SKM-1 (cell line): ENCODE data around the gene PCBD2.
"Not testable (repeated sequence)": the region's sequence is repeated elsewhere in the genome, so short reads cannot be mapped to it uniquely, and the experiment has no call there.

Experiments
- DNase-seq: peaks from one replicate; lab custom pipeline; 2025; ENCODE audit not compliant: unreplicated experiment; lab: John Stamatoyannopoulos, UW

PCBD2 gene

DNA sequence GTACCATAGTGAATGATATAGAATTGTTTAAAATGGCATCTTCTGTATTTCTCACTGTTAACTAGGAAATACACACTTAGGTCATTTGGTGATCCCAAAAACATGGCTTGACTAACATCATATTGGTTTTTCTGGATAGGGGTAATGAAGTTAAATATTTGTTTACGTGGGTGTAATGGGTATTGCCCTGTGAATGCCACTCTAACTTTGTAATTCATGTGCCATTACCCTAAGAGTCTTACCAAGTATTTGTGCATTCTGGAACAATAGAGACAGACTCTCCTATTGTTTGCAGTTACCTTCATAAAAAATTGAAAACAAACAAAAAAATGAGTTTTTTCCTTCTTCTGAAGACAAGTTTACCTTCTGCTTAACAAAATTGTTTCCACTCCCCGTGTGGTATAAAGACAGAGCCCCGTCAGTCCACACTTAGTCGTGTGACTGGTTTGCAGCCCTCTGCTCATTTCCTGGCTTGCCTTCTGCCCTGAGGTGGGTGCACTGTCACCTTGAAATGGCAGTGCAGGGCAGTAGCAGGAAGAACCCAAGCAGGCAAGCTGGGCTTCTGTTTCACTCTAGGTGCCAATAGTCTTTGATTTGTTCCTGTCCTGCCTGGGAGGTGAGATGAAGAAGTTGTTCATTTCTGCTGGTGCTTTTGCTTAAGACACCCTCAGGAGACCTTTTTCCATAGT, 53.1 kb downstream of the PCBD2 start:
- DNase-seq = no peak

DNA sequence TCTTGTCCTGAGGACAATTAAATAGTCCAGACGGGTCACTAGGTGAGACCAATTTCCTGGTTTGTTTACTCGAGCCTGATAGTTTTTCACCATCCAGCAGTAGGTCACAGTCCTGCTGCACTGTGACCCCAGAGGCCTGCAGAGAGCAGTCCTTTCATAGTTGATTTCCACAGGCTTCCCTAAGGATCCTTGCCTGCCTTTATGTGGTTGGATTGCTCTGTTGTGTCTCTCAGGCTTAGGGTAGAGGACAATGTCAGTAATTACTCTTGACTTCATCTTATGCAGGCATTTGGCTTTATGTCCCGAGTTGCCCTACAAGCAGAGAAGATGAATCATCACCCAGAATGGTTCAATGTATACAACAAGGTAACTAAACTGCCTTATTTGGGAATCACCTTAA, 53.8 kb downstream of the PCBD2 start:
- DNase-seq = no peak

DNA sequence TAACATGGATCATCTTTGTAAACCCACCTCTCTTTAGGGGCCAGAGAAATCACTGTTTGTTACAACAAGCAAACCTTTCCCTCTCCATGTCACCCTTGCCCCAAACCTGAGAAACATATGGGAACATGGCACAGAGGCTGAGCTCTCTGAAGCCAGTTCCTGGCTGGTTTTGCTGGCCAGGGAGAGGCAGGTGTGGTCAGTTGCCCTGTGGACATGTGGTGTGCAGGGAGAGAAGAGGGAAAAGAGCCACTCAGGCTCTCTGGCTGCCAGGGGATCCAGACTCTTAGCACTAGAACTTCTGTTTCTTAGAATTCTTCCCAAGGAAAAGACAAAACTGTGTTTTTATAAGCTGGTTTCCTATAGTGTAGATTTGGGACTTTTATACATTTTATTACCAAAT, 58.2 kb downstream of the PCBD2 start:
- no peak for DNase-seq

DNA sequence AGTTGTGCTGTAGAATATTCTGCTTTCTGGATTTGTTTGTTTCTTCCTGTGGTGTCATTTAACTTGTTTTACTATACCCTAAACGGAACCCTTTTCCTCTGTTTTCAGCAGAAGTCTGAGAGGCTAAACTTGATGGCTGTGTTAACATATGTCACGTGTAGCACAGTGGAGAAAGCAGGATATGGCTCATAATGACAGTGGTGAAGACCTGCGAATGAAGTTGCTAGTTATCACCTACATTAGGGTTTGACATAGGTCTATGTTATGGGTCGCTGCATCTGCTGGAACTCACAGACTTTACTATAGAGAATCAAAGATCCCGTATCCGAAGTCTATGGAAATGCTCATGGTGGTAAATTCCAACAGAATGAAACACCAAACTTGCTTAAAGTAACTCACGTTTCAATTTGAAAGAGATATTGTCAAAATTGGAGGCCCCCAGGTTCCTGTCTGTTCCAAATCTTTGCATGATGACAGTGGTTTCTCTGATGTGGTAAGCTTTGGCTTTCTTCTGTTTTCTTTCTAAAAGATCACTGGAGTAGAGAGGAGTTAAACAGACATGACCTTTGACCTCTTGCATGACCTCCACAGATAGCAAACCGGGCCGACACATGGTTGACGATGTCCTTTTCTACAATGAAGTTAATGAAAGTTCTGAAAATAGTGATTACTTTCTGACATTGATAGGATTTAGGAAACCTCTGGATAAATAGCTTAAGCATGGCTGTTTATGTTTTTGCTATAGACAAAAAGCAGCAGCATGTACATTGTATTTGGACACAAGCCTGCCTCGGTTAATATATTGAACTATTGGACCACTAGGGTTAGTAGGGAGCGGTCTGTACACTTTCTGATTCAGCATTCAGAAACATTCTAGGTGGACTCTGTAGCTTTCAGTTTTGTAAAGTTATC, 59.7 kb downstream of the PCBD2 start:
- no peak for DNase-seq

DNA sequence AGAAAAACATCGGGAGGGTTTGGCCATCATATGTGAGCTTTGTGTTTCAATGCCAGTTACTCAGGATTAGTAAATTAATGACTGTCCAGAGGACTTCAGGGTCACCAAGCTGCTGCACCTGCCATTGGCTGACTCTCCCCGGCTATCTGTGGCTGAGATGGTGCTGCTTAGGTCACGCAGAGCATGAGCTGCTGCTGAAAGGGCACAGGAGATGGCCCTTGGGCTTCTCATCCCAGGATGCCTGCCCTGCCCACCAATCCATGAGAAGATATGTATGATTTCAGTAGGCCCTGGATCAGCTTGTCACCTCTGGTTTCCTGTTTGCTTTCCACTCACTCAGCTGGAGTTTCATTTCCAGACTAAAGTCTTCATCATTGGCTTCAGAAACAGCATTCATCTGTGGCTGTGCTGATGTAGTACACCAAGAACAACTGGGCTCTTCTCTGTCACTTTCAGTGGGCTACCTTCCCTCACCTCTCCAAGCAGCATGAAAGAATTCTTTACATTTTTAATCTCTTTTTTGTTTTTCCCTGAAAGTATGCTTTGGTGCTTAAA, 60.4 kb downstream of the PCBD2 start:
- DNase-seq = no peak

DNA sequence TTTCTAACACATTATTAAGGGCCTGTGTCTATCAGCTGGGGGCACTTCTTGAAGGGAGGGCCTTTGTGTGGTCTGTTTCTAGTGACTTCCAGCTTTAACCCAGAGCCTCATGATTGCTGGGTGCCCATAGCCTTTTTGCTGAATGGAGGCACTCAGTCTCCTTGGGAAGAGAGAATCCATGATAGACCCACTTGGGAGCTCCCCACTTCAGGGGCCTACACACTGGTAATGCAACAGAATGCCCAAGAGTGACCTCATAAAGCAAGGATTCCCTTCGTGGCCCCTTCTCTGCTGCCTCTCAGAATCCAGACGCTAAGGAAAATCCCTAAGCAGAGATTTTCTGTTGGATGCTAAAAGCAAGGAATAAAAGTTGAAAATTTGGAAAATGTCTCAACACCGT, 62.7 kb downstream of the PCBD2 start, which contains the start of gene CATSPER3:
Gene CATSPER3 (plus strand): TSS at position 301 of the 400 bp plus-strand sequence. CDS start 85 bp downstream, at position 386.
- no peak for DNase-seq

DNA sequence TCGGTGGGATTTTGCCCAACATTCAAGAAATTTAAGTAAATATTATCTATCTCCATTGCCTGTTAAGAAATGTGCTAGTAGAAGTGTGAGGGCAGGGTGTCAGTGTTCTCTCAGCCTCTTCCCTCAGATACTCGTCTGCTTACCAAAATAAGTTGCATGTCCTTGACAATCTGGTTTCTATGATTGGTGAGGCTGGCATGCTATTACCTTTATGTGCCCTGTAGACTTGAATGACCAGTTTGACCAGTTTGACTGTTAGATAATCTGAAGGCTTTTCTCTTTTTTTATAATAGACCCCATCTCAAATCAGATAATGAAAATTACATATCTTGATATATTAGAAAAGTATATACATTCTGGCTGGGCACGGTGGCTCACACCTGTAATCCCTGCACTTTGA, 63.1 kb downstream of the PCBD2 start:
- DNase-seq = no peak

DNA sequence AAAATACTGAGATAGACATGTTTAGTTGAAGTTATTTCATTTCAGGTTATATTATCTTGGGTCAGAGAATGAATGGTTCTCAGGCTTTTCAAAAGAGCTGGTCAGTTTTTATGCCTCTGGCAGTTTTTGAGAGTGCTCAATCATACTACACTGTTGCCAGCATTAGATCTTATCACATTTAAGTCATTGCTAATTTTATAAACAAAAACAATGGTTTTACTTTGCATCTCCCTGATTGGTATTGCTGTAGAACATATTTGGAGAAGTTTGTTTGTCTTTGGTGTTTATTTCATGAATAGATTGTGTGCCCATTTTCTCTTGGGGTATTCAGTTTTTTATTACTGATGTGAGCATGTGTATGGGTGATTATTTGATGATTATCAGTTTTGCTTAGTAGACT, 64.2 kb downstream of the PCBD2 start:
- no peak for DNase-seq

DNA sequence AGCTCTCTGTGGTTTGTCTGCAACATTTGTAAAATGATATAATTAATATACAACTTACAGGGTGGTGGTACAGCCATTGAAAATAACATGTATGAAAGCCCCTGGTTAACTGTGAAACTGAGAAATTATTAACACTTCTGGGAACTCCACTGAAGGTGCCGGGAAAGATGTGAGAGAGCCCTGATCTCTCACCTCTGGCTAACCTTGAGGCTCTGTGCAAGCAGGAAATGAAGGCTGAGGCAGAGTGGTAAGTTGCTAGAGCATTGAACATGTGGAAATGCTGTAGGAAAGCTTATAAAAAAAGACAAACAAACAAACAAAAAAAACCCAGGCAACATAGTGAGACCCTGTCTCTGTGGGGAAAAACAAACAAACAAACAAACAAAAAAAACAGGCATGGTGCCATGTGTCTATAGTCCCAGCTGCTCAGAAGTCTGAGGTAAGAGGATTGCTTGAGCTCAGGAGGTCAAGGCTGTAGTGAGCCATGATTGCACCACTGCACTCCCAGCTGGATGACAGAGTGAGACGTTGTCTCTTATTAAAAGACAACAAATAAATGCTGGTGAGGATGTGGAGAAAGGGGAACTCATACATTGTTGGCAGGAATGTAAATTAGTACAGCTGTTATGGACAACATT, 70.3 kb downstream of the PCBD2 start:
- no peak for DNase-seq

DNA sequence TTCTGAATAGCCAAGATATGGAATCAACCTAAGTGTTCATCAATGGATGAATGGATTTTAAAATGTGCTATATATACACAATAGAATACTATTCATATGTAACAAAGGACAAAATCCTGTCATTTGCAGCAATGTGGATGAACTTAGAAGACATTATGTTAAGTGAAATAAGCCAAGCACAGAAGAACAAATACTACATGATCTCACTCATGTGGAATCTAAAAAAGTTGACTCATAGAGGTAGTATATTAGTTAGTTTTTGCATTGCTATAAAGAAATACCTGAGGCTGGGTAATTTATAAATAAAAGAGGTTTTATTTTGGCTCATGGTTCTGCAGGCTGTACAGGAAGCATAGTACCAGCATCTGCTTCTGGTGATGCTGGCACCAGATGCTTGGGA, 70.9 kb downstream of the PCBD2 start:
- DNase-seq = no peak

DNA sequence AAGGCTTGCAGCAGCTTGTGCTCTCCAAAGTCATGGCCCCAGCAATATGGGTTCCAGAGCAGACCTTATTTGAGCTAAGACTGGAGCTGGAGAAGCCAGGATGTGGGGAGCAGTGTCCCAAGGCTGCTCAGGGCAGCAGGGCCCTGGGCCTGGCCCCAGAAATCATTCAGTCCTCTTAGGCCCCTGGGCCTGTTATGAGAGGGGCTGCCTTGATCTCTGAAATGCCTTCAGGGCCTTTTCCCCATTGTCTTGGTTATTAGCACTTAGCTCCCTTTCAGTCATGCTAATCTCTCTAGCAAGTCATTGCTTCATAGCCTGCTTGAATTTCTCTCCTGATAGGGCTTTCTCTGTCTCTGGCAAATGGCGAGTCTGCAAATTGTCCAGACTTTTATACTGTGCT, 71.9 kb downstream of the PCBD2 start:
- DNase-seq = no peak

DNA sequence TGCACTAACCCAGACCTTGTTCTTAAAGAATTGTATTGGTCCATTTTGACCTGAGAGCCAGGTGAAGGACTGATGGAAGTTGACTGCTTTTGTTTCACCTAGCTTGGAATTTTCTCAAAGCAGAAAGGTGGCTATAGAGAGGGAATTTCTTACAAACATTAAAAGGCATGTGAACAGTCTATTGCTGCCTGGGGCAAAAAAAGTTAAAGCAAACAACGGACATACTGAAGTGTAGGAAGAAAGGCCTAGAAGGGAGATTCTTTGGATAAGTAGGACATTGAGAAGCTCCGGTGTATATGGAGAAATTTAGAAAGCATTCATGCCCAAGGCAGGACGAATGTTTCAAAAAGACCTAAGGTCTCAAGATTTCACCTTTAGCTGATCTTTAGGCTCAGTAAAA, 74.5 kb downstream of the PCBD2 start:
- no peak for DNase-seq

DNA sequence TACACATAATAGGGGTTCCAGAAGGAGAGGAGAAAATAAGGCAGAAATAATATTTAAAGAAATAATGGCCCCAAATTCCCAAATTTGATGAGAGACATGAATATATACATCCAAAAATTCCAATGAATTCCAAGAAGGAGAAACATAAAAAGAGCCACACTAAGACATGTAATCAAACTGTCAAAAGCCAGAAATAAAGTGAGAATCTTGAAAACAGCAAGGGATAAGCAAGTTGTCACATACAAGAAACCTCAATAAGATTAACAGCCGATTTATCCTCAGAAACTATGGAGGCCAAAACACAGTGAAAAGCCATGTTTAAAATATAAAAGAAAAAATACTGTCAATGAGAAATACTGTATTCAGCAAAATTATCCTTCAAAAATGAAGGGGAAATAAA, 77.3 kb downstream of the PCBD2 start:
- no peak for DNase-seq

DNA sequence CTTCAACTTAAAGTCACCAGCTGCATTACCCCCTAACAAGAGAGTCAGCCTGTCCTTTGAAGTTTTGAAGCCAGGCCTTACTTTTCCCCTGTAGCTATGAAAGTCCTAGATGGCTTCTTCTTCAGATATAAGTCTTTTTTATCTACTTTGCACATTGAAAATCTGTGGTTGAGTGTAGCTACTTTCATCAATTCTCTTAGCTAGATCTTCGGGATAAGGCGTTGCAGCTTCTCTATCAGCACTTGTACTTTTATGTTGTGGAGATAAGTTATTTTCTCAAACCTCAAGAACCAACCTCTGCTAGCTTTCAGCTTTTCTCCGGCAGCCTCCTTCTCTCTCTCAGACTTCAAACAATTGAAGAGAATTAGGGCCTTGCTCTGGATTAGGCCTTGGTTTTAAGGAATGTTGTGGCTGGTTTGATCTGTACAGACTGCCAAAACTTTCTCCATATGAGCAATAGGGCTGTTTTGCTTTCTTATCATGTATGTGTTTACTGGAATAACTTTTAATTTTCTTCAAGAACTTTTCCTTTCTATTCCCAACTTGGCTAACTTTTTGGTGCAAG, 84.4 kb downstream of the PCBD2 start:
- no peak for DNase-seq

DNA sequence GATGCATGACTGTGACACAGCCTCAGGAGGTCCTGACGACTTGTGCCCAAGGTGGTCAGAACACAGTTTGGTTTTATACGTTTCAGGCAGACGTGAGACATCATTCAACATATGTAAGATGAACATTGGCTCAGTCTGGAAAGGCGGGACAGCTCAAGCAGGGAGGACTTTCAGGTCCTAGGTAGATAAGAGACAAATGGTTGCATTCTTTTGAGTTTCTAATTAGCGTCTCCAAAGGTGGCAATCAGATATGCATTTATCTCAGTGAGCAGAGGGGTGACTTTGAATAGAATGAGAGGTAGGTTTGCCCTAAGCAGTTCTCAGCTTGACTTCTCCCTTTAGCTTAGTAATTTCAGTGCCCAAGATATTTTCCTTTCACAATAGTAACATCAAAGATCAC, 85.3 kb downstream of the PCBD2 start:
- DNase-seq = not testable (repeated sequence)

DNA sequence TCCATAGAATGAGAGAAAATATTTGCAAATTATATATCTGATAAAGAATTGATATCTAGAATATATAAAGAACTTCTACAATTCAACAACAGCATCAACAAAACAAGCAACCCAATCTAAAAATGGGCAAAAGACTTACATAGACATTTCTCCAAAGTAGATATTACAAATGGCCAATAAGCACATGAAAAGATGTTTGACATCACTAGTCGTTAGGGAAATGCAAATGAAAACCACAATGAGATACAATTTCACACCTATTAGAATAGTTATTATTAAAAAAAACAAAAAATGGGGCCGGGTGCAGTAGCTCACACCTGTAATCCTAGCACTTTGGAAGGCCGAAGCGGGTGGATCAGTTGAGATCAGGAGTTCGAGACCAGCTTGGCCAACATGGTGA, 87.2 kb downstream of the PCBD2 start:
- DNase-seq = no peak

DNA sequence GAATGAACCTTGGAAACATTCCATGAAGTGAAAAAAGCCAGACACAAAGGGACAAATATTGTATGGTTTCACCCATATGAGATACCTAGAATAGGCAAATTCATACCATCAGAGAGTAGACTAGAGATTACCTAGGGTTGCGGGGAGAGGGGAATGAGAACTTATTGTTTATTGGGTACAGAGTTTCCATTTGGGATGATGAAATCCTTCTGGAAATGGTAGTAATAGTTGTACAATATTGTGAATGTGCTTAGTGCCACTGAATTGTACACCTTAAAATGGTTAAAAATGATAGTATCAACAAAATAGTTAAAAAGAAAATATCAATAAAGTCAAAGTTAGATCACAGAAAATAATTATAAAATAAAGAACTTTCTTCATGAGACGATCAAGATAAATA, 88.2 kb downstream of the PCBD2 start:
- DNase-seq = no peak

DNA sequence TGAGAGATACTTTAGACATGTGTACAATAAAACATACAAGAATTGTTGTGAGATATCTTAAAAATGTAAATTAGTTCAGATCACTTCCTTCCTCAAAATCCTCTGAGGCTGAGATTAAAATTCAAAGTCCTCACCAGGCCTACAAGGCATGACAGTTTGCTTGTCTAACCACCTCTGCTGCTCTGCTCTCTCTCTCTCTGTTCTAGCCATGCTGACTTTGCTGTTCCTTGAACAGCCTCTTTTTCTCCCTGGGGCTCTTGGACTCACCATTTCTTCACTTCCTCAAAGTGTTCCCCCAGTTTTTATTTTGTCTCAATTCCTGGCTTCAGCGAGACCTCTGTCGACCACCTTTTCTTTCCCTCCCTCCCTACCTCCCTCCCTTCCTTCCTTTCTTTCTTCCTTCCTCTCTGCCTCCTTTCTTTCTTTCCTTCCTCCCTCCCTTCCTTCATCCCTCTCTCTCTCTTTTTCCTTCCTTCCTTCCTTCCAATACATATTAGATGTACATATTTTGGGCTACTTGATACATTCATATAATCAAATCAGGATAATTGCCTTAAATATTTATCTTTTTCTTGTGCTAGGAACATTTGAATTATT, 89.7 kb downstream of the PCBD2 start:
- no peak for DNase-seq

DNA sequence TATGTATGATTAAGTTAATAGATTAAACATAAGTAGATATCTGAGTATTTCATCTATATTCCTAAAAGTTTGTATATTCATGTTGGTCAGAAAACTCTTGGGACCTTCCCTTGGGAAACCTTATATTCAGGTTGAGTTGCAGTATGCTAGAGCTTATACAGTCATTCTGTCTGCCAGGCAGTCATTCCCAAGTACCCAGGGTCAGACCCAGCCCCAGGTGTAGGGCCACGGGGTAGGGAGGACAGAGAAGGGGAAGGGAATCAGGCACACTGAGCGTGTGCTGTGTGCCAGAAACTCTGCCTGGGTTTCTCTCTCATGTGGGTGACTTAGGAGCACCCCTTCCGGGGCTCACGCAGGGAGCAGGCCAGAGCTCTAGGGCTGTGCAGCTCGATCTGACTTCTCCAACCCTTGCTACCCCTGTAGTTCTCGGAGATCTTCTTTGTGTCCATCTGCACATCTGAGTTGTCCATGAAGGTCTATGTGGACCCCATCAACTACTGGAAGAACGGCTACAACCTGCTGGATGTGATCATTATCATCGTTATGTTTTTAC, 91.0 kb downstream of the PCBD2 start:
- no peak for DNase-seq

DNA sequence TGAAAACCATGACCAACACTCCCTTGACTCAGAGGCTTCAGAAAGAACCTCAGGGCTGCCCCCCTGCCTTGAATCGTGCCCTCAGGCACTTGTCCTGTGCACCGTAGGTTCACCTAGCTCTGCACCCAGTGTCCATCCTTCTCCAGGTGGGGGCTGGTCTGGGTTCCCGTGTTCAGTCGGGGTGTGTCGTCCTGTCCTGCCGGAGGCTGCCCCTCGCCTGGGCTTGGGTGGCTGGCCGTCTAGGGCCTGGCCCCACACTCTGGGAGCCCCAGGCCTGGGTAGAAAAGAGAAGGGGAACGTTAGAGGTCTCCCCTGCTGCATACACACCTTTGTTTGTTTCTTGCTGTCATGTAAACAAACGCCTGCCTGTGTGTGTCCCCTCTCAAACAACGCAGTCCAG, 92.1 kb downstream of the PCBD2 start:
- no peak for DNase-seq

DNA sequence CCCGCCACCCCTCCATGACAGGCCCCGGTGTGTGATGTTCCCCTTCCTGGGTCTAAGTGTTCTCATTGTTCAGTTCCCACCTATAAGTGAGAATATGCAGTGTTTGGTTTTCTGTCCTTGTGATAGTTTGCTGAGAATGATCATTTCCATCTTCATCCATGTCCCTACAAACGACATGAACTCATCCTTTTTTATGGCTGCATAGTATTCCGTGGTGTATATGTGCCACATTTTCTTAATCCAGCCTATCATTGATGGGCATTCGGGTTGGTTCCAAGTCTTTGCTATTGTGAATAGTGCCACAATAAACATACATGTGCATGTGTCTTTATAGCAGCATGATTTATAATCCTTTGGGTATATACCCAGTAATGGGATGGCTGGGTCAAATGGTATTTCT, 93.1 kb downstream of the PCBD2 start:
- DNase-seq = not testable (repeated sequence)
